HG03439 (cell line): Measurements from ENCODE around the gene KLF5.
"Not testable (repeated sequence)": the region's sequence is repeated elsewhere in the genome, so short reads cannot be mapped to it uniquely, and the experiment has no call there.

Experiments
- ATAC-seq: cut with Tn5 transposase; IDR thresholded peaks from one replicate; pipeline ENCODE4 v1.9.1; 2021; ENCODE audit warnings: mild to moderate bottlenecking, moderate library complexity; ENCODE audit not compliant: unreplicated experiment

Gene KLF5

DNA sequence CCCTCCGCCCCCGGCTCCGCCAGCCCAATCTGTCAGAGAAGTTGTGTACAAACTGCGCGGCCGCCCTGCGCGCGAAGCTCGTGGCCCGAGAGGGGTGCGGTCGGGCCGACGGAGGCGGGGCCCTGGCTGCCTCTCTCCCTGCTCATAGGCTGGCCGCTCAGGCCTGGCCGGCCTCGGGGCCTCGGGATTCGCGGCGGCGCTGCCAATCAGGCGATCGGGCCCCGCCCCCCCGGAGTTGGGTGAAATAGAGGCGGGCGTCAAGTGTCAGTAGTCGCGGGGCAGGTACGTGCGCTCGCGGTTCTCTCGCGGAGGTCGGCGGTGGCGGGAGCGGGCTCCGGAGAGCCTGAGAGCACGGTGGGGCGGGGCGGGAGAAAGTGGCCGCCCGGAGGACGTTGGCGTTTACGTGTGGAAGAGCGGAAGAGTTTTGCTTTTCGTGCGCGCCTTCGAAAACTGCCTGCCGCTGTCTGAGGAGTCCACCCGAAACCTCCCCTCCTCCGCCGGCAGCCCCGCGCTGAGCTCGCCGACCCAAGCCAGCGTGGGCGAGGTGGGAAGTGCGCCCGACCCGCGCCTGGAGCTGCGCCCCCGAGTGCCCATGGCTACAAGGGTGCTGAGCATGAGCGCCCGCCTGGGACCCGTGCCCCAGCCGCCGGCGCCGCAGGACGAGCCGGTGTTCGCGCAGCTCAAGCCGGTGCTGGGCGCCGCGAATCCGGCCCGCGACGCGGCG lies at the start of gene KLF5:
TSS of gene KLF5 (plus strand) at position 270 of the 724 bp plus-strand sequence. CDS start at position 593, 323 bp downstream.
- ATAC-seq = peak; percentile 99

DNA sequence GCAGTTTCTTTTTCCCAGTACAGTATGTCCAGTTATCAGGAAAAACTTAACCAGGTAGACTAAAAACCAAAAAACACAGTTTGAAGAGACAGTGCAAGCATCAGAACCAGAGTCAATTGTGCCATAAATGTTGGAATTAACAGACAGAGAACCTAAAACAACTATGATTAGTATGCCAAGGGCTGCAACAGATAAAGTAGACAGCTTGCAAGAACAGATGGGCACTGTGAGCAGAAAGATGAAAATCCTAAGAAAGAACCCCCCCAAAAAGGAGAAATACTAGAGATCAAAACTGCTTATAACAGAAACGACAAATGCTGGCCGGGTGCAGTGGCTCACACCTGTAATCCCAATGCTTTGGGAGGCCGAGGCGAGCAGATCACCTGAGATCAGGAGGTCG lies 47.1 kb upstream of the KLF5 start:
- ATAC-seq = no peak

DNA sequence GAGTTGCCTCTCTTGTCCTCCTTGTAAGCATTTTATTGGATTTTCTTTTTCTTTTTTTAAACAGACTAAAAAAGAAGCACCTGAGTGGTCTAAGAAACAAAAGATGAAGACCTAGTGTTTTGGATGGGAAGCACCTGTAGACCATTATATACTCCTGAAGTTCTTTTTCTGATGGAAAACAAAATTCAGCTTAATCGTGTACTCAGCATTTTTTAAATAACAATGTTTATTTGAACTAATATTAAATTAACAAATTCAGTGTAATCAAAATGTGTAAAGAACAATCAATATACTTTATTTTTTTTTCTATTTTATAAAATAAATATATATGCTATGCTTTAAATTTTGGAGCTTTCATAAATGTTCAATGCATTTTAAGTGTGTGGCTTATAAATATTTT lies 43.0 kb upstream of the KLF5 start:
- ATAC-seq = no peak

DNA sequence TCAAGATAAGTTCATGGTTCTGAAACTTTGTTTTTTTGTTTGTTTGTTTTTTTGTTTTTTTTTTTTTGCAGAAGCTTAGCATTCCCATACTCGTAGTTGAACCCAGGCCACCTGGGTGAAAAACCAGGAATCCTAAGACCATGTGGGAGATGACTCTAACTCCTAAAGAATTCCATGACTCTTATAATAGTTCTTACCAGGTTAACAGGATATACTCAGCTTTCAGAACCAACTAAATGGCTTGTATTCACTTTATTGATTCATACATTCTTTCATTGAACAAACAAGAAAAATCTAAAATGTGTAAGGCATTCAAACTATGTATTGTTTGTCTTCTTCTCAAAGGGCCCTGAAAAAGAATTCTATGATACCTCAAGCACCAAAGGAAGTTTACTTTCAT lies 40.5 kb upstream of the KLF5 start:
- no peak for ATAC-seq

DNA sequence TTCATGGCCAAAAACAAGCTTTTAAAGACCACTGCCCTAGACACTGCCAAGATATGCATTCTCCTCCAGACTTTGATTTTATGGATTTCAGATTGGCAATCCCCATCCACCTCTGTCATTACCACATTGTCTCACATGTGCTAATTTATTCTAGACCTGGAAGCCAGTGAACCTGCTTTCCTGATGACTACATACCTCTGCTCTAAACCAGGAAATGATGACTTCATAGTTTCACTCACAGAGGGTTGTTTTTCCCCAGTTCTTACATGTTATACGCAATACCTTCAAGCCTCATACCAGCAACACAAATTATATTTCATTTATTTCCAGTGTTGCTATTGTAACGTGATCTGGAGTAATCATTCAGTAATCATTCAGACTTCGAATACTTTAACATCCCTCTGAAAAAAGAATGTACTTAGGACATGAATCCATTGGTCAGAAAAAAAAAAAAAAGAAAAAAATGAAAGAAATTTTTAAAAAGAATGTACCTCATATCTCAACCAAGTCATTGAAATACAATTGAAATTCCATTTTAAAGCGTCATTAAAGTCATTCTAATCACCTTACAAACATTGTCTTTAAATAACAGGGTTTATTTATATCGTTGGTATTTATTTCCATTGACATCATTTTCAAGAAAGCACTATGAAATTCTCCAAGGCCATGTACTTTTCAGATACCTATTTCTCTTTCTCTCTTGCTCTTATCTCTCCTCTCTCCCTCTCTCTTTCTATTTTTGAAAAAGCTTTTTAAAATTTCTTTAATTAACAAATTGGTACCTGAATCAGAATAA lies 33.4 kb upstream of the KLF5 start:
- no peak for ATAC-seq

DNA sequence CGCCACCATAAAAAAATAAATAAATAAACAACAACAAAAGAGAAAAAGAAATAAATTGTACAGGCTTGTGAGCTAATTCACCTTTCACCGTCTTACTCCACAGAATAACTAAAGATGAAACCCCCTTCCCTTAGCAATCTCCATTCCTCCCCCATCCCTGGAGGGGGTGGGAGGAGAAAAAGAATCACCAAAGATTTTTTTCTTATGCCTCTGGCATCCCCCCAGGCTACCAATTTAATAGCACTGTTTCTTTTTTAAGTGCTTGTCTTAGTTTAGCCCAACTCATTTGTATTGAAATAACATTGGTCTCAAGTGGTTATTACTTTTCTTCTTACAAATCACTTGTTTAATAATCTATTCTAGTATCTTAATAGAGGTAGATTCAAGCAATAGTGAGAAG lies 23.9 kb upstream of the KLF5 start:
- ATAC-seq = no peak

DNA sequence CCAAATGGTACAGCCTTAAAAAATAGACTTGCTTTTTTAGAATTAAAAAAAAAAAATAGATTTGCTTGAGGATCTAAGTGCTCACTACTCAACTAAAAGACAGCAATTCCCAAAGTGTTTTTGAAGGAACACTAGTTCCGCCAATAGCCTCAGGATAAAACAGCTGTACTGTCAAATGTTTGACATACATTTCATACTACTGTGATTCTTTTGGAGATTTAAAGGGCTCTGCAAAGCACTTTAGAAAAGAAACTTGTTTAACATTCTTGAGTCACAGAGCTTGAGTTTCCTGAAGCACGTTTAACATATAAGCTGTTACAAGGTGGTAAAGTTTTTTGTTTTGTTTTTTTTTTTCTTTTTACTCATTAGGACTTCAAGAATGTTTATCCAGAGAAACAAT lies 23.1 kb upstream of the KLF5 start:
- no peak for ATAC-seq

DNA sequence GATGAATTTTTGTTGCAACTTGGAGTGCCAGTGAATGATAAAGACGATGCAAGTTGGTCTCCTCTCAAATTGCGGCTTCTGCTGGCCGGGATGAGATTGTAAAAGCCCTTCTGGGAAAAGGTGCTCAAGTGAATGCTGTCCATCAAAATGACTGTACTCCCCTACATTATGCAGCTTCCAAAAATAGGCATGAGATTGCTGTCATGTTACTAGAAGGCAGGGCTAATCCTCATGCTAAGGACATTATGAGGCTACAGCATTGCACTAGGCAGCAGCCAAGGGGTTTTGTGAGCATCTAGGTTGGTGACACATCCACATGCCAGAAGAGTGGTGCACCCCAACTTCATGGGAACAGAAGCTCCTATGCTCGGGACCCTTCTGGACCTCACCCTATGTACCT lies 22.2 kb upstream of the KLF5 start:
- no peak for ATAC-seq

DNA sequence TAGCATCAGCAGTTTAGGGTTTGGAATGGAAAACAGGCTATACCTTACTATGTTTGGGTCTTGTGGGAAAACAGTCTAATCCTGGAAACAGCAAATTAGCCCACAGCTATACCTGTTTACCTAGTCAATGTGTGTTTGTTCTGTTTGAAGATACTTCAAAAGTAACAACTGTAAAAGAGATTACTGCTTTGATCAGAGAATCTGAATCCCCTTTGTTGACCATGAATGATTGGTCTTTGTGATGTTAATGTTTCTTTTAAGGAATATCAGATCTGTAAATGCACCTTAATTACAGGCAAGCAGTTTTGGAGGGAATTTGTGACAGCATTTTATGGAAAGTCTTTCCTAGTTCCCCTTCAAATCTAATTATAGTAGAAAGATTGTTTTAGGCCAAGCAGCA lies 20.7 kb upstream of the KLF5 start:
- no peak for ATAC-seq

DNA sequence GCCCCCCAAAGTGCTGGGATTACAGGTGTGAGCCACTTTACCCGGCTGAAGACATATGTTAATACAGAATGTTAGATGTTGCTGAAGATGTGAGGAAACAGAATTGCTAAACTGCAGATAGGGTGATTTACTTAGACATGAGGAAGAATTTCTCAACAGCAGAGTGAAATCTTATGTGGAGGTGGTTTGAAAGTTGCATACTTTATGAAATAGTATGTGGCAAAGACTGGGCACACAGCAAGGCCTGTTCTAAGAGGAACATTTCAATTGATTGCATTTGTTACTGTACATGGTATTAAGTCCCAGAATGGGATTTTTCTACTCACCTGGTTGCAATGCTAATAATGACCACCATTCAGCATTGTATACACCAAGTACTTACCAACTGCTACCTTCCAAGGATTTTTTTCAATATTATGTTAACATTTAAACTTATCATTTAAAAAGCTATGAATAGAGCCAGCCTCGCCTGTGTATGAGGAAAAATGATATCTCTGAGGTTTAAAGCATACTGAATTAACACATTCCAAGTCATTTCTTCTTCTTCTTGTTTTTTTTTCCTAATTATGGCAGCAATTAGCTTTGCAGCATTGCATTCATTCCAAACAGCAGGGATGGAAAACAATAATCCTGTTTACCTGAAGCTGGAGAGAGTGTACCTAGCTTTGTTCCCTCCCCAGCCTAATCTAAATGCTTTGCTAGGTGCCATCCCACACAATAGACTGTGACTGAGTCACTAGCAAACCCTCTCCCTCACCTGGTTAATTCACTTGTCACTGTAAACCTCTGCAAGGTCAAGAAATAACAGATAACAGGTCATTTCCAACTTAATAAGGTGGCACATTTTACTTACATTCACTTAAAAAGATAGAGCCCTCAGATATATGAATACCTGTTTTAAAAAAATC lies 19.4 kb upstream of the KLF5 start:
- no peak for ATAC-seq

DNA sequence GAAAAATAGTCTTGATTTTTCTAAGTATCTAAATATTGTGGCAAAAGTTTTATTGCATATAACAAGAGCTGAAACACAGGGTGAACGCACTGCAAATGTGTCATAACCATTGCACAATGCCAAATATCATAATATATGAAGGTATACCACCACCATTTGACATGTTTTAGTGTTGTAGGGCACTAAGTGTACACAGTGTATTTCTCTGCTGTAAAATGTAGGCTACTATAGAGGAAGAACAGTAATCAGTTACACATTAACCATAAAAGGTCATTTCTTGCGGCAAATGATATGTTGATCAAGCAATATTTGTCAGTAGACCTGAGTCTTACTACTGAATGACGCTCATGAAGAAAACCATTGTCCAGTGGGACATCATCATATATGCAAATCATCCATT lies 18.3 kb upstream of the KLF5 start:
- no peak for ATAC-seq

DNA sequence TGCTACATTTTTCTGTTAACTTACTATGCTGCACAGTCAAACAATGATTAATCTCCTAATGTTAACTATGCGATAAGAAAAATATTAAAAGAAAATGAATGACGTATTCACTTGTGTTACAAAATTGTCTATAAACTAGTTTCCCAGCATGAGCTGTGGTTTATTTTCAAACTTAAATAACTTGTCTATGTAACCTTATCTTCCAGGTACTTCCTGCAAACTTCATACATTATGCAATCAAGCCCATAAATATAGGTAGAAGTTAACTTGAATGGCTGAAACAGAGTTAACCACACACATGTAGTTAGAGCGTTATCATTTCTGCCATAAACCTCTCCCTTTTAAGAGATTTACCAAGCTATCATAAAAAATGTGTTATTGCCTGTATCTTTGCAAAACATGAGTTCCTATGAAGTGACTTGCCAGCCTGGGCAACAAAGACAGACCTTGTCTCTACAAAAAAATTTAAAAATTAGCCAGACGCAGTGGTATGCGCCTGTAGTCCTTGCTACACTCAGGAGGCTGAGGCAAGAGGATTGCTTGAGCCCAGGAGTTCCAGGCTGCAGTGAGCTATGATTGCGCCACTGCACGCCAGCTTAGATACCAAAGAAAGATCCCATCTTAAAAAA lies 17.7 kb upstream of the KLF5 start:
- no peak for ATAC-seq

DNA sequence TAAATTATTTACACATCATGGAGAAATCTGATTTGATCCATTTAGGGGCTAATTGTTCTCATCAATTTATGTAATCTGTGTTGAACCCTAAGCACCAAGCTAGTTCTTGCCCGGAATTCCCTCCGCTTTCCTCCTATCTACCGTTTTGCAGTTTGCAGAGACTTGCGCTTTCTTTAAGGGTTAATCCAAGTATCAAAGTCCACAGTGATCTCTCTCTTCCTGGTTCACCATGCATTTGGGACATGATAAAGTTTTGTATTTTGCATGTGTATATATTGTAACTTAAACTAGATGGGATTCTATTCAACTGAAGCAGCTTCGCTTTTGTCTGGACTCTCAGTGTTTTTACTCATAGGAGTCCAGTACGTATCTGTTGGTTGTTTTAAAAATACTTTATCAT lies 13.8 kb upstream of the KLF5 start:
- ATAC-seq = no peak

DNA sequence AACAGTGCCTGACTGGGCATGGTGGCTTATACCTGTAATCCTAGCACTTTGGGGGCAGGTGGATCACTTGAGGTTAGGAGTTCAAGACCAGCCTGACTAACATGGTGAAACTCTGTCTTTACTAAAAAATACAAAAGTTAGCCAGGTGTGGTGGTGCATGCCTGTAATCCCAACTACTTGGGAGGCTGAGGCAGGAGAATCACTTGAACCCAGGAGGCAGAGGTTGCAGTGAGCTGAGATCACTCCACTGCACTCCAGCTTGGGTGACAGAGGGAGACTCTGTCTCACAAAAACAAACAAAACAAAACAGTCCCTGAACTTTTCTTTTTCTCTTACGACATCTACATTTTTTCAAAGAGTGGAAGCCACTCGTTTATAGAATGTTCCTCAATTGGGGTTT lies 10.2 kb upstream of the KLF5 start:
- not testable (repeated sequence) for ATAC-seq

DNA sequence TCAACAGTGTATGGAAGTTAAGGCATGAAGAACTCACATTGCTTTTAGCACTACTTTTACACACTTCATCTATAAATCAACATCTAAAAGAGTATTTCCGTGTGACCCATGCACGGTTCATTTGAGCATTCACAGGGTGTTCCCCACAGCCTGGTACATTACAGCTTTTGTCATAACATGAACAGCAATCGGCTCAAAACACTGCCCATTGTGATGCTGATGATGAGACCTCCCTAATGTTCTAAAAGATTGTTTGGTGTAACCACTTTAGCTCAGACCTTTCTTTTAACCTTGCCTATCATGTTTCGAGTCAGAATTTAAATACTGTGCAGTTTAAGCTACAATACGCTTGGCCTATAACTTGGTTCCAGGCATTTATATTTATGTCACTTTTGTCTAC lies 4.1 kb upstream of the KLF5 start:
- ATAC-seq = no peak

DNA sequence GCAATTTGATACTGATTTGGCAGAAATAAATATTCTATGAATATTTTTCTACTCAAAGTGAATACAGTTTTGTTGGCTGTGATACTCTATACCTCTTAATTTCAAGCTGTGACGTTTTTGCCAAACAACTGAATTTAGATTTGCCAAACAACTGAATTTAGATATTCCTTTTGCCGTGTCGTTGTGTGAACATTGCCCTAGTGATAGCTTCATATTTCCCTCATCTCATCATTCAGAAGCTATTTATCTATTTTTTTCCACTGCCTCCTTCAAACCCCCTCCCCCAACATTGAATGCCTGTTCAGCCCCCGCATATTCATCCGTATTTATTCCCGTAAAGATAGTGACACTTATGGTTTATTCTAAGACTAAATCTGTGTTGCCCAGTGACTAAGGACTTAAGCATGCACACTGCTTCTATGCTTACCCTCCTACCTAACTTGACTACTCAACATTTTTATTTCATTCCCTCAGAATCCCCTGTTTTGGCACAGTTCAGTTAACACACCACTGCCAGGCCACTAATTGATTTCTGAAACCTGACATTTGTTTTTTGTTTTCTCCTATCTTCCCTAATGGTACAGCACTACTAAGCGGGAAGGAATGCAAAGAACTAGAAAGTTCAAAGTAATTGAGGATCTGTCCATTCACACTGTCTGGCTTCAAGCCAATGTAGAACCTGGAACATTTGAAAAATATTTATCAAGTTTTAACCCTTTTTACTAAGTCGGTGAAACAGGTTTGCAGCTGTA lies 2.8 kb upstream of the KLF5 start:
- ATAC-seq = no peak

DNA sequence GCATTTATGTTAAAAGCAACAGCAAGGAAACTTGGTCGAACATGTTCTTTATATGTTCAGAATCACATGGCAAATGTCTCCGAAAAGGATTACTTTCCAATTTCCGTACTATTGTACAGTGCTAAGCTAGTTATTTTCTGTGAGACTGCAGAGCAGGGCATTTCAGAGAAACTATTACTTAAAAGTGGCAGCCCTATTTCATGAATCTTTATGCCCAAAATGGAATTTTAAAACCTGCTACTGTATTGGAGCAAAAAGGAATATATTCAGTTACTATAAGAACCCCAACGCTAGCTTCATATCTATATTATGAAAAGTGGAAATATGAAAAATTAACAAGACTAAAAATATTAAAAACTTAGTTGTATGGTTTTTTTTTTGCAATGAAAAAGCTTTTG lies 2.2 kb upstream of the KLF5 start:
- ATAC-seq = no peak

DNA sequence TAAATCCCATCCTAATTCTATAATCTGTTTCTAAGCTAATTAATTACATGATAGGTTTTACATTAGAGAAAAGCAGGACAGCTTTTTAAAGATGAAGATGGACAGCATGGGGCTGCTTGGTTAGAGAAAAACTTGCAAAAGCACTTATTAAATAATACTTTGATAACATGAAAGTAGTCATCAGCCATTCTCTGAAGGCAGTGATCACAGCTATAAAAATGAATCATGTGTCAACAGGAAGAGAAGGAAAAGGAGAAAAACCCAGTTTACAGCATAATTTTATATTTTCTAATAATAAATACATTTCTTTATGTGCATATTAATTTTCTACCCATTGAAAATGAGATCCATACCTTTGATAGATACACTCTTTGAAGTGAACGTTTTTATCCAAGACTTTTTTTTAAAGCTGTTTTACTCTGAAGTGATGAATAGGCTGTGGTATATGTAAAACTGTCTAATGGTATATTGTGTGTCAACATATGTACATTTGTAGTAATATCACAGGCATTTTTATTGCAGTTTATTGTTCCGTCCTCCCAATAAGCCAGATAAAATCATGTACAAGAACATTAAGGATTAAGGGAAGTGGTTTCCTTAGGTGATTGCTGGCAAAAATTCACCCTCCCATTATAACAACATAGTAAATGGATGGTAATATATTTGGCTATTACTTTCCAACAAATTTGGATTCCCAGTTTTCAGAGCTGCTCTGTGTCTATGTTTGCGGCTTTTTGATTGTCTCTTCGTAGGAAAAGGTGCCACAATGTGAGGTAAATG lies 1.3 kb upstream of the KLF5 start:
- no peak for ATAC-seq

DNA sequence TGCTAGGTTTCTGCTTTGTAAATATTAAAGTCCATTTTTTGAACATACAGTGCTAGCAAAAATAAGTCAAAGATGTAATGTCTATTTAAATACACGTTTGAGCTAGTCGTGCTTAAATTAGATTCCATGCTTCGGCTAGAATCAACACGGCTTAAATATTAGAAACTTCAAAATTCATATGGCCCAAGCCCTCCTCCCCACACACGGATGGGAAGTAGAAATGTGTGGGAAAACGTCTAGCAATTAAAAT lies 816 bp upstream of the KLF5 start:
- ATAC-seq = no peak

DNA sequence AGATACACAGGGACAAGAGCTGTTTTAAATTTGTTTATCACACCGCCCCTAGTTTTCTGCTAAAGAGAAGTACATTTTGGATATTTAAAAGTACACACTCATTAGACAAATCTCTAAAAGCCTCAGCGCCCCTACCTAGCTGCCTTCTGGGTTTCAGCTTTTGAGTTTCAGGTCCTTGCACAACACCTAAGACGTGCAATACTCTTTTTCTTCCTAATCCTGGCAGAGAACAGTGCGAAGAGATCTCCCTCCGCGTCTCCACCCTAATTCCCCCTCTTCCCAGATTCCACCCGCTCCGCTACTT lies 421 bp upstream of the KLF5 start:
- ATAC-seq = peak; percentile 21
